HG02885 (cell line): ENCODE data around the gene ARHGAP24.

Experiments
- ATAC-seq: cut with Tn5 transposase; IDR thresholded peaks from one replicate; pipeline ENCODE4 v1.9.1; 2021; ENCODE audit warnings: mild to moderate bottlenecking; ENCODE audit not compliant: unreplicated experiment, poor library complexity

The ARHGAP24 gene

GRCh38 chr4:85474818-85475630 lies at the start of gene ARHGAP24:
TSS of gene ARHGAP24 (plus strand) at chr4:85475150.
- ATAC-seq = peak; percentile 89

GRCh38 chr4:85426366-85426765 lies 48.6 kb upstream of the ARHGAP24 start:
- ATAC-seq = no peak

GRCh38 chr4:85427123-85427522 lies 47.8 kb upstream of the ARHGAP24 start:
- no peak for ATAC-seq

- no peak for ATAC-seq
Observed at GRCh38 chr4:85430226-85430625, 44.7 kb upstream of the ARHGAP24 start.

GRCh38 chr4:85430697-85431096 lies 44.3 kb upstream of the ARHGAP24 start:
- no peak for ATAC-seq

GRCh38 chr4:85431156-85431555 lies 43.8 kb upstream of the ARHGAP24 start:
- no peak for ATAC-seq

- ATAC-seq = no peak
Observed at GRCh38 chr4:85431881-85432485, 43.0 kb upstream of the ARHGAP24 start.

GRCh38 chr4:85445050-85445639 lies 29.8 kb upstream of the ARHGAP24 start:
- ATAC-seq = no peak

- ATAC-seq = no peak
Observed at GRCh38 chr4:85446141-85446861, 28.6 kb upstream of the ARHGAP24 start.

GRCh38 chr4:85448906-85449890 lies 25.8 kb upstream of the ARHGAP24 start:
- ATAC-seq = peak; percentile 76

- ATAC-seq = no peak
Observed at GRCh38 chr4:85452058-85452731, 22.8 kb upstream of the ARHGAP24 start.

- no peak for ATAC-seq
Observed at GRCh38 chr4:85455942-85456341, 19.0 kb upstream of the ARHGAP24 start.

GRCh38 chr4:85457752-85458467 lies 17.0 kb upstream of the ARHGAP24 start:
- ATAC-seq = no peak

- ATAC-seq = no peak
Observed at GRCh38 chr4:85459736-85460135, 15.2 kb upstream of the ARHGAP24 start.

GRCh38 chr4:85474356-85474755 lies 594 bp upstream of the ARHGAP24 start:
- ATAC-seq = no peak

GRCh38 chr4:85475631-85476233 lies 782 bp downstream of the ARHGAP24 start:
- ATAC-seq = no peak

- no peak for ATAC-seq
Observed at GRCh38 chr4:85476381-85476780, 1.4 kb downstream of the ARHGAP24 start.

- peak; percentile 19 for ATAC-seq
Observed at GRCh38 chr4:85477534-85477933, 2.6 kb downstream of the ARHGAP24 start.
